Caco-2 (cell line): ENCODE measurements around the gene HLF. TPM values are rescaled to one million over a fixed set of nuclear protein-coding genes. Genes with fewer than 3 reads are reported as not detected.

ENCODE experiments used
- BruUV-seq: library from RNA; stranded (reverse); fragments of 400-500 nt; replicated peaks from 2 replicates; lab custom pipeline; 2021; lab: Mats Ljungman, UMichigan
- CTCF ChIA-PET: fragments of 300-600 bp; sonication (Branson Sonifier 250); formaldehyde crosslinking; loops from one replicate; lab custom pipeline; 2022; ENCODE audit warnings: antibody characterized with exemption; lab: Charles Lee
- POLR2A ChIA-PET: fragments of 300-600 bp; sonication (Branson Sonifier 250); formaldehyde crosslinking; loops from one replicate; lab custom pipeline; 2022; ENCODE audit warnings: antibody characterized with exemption; lab: Charles Lee
- DNase-seq, 2 experiments: peaks; one replicate each; pipeline versions ENCODE4 v3.0.0 to v3.0.0-alpha.2; 2020 to 2022
- H3K27me3 ChIP-seq: replicated peaks from 2 replicates; pipeline ENCODE4 v1.6.0; 2011; ENCODE audit warnings: low read length; ENCODE audit not compliant: control insufficient read depth, insufficient read depth
- H3K36me3 ChIP-seq: 2 replicates; pipeline ENCODE4 v1.5.1; 2011; ENCODE audit warnings: low read length; ENCODE audit not compliant: control insufficient read depth, insufficient read depth
- H3K4me1 ChIP-seq: fragments of 250-450 bp; sonication (Bioruptor Pico); 2 replicates; pipeline ENCODE4 v1.5.1; 2020; ENCODE audit warnings: mild to moderate bottlenecking
- H3K4me3 ChIP-seq: 2 replicates; pipeline ENCODE4 v1.5.1; 2011; ENCODE audit warnings: low read depth, mild to moderate bottlenecking, control low read depth, low read length
- H3K9me3 ChIP-seq: fragments of 250-450 bp; sonication (Bioruptor Pico); 2 replicates; pipeline ENCODE4 v1.5.1; 2020; ENCODE audit warnings: mild to moderate bottlenecking, moderate library complexity
- H3K27ac Mint-ChIP-seq: one replicate; pipeline ENCODE4 v1.8.0; 2022; ENCODE audit warnings: mixed read lengths; ENCODE audit not compliant: unreplicated experiment
- H3K27me3 Mint-ChIP-seq: one replicate; pipeline ENCODE4 v1.8.0; 2022; ENCODE audit warnings: mixed read lengths; ENCODE audit not compliant: insufficient read depth, unreplicated experiment
- H3K36me3 Mint-ChIP-seq: one replicate; pipeline ENCODE4 v1.8.0; 2022; ENCODE audit warnings: mild to moderate bottlenecking, mixed read lengths; ENCODE audit not compliant: insufficient read depth, unreplicated experiment
- H3K4me1 Mint-ChIP-seq: one replicate; pipeline ENCODE4 v1.8.0; 2022; ENCODE audit warnings: low read depth, mixed read lengths; ENCODE audit not compliant: unreplicated experiment
- H3K4me3 Mint-ChIP-seq: one replicate; pipeline ENCODE4 v1.8.0; 2022; ENCODE audit warnings: mild to moderate bottlenecking, moderate library complexity, mixed read lengths; ENCODE audit not compliant: unreplicated experiment
- H3K9me3 Mint-ChIP-seq: one replicate; pipeline ENCODE4 v1.8.0; 2022; ENCODE audit warnings: mixed read lengths; ENCODE audit not compliant: unreplicated experiment
- intact Hi-C: fragments of 100-400 bp; cut with micrococcal nuclease; formaldehyde crosslinking; loops from one replicate; pipeline ENCODE4 v1.10.0; 2022; ENCODE audit not compliant: unreplicated experiment
- total RNA-seq: library from RNA; stranded (reverse); gene quantifications from 2 replicates; pipeline ENCODE4 v1.2.3, GENCODE V29; 2022
- TF ChIP-seq, protein P1 (sequence below), 2 experiments: fragments of 200-600 bp in 1 of 2; IDR thresholded peaks; 1 replicate in 1 of 2; 2 replicates in 1 of 2; pipeline versions ENCODE4 v1.5.1 to v1.8.0; 2011 to 2022; ENCODE audit warnings: antibody characterized with exemption in 1 of 2, control low read depth in 1 of 2, inconsistent platforms in 1 of 2, low read depth in 1 of 2, low read length in 1 of 2, mild to moderate bottlenecking in 1 of 2, moderate library complexity in 1 of 2; ENCODE audit not compliant: insufficient read depth in 1 of 2, severe bottlenecking in 1 of 2, unreplicated experiment in 1 of 2

Gene HLF
- total RNA-seq, 1 experiment from 2014 or later = 19.8 TPM

DNA sequence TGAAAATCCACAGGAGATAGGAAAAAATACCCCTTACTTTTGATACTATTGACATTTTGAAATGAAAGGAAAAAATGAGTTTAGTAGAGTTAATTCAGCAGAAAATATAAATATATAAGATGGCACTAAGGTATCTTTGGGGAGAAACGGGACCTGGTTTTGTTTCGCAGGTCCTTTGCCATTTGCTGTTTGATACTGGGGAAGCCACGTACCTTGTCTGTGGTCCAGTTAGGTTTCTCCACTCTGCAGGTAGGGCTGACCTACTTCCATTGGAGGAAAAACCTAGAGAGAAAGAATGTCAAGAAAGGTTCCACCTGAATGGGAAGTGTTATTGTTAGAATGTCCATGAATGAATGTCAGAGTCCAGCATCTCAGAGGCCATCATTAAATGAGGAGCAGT is 48.1 kb downstream of the HLF start:
- H3K27ac Mint-ChIP-seq = no peak overlapping the region
- no TSS peak for BruUV-seq
- no peaks in the 10 kb centered on the region for H3K36me3 ChIP-seq

DNA sequence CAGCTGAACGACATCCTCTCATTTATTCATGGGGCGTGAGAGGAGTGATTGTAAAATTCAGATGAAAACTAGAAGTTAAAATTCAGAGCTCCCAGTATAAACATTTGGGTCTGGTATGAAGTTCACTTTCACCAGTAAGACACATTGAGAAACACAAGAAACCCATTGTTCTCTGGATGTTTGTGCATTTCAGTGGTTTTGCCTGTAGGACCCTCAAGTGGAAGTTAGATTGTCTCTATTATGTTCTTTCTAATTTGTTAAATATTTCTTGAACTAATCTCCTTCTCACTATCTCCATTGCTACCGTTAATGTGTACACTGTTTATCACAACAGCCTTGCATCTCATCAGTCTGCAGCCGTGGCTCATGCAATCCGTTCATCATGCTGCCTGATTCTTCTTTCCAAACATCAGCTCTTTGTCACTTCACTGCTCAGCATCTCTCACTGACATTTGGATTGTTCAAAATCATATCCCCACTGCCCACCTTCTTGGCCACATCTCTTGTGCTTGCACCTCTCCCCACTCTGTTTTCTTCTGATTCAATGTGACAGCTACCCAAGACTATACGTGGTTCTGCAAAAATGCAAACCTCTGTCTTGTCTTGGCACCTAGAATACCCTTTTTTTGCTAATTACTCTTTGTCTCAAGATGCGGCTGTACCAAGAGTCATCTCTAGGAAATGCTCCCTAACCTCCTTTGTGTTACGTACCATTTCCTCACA is 49.5 kb downstream of the HLF start:
- Histone ChIP-seq H3K4me1 (no peaks in the 10 kb centered on the region), H3K27me3 (no peaks in the 10 kb centered on the region), H3K9me3 (no peaks in the 10 kb centered on the region), H3K4me3 (no peak overlapping the region), H3K36me3 (no peaks in the 10 kb centered on the region)
- CTCF ChIA-PET = no interaction called here
- intact Hi-C loops = no loop called here
- no peak overlapping the region for H3K27ac Mint-ChIP-seq
- no peaks in the 10 kb centered on the region for H3K9me3 Mint-ChIP-seq
- no peak for DNase-seq
- no peak overlapping the region for H3K4me3 Mint-ChIP-seq
- no peaks in the 10 kb centered on the region for H3K27me3 Mint-ChIP-seq
- no peaks in the 10 kb centered on the region for H3K4me1 Mint-ChIP-seq
- TF ChIP-seq, protein P1, sequence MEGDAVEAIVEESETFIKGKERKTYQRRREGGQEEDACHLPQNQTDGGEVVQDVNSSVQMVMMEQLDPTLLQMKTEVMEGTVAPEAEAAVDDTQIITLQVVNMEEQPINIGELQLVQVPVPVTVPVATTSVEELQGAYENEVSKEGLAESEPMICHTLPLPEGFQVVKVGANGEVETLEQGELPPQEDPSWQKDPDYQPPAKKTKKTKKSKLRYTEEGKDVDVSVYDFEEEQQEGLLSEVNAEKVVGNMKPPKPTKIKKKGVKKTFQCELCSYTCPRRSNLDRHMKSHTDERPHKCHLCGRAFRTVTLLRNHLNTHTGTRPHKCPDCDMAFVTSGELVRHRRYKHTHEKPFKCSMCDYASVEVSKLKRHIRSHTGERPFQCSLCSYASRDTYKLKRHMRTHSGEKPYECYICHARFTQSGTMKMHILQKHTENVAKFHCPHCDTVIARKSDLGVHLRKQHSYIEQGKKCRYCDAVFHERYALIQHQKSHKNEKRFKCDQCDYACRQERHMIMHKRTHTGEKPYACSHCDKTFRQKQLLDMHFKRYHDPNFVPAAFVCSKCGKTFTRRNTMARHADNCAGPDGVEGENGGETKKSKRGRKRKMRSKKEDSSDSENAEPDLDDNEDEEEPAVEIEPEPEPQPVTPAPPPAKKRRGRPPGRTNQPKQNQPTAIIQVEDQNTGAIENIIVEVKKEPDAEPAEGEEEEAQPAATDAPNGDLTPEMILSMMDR (IDR thresholded peaks at IDR 0.05; ENCODE audit: insufficient read depth in 1 of 2, low read depth in 1 of 2, low read length in 1 of 2, severe bottlenecking in 1 of 2, unreplicated experiment in 1 of 2) = no peak
- no TSS peak for BruUV-seq
- POLR2A ChIA-PET = no interaction called here
- H3K36me3 Mint-ChIP-seq = no peaks in the 10 kb centered on the region

More for the DNA sequence above, 48.1 kb downstream of the HLF start:
- no peaks in the 10 kb centered on the region for H3K36me3 Mint-ChIP-seq
- no peak overlapping the region for H3K4me3 Mint-ChIP-seq
- Histone ChIP-seq H3K9me3 (no peaks in the 10 kb centered on the region), H3K27me3 (no peaks in the 10 kb centered on the region), H3K4me3 (no peak overlapping the region), H3K4me1 (no peaks in the 10 kb centered on the region)
- no peak for DNase-seq
- no peaks in the 10 kb centered on the region for H3K4me1 Mint-ChIP-seq
- CTCF ChIA-PET = no interaction called here
- peaks cover 6% of the 10 kb centered on the region for H3K9me3 Mint-ChIP-seq
- TF ChIP-seq, protein P1 (IDR thresholded peaks at IDR 0.05; ENCODE audit: insufficient read depth in 1 of 2, low read depth in 1 of 2, low read length in 1 of 2, severe bottlenecking in 1 of 2, unreplicated experiment in 1 of 2) = no peak
- POLR2A ChIA-PET = no interaction called here
- no peaks in the 10 kb centered on the region for H3K27me3 Mint-ChIP-seq
- intact Hi-C loops = no loop called here

DNA sequence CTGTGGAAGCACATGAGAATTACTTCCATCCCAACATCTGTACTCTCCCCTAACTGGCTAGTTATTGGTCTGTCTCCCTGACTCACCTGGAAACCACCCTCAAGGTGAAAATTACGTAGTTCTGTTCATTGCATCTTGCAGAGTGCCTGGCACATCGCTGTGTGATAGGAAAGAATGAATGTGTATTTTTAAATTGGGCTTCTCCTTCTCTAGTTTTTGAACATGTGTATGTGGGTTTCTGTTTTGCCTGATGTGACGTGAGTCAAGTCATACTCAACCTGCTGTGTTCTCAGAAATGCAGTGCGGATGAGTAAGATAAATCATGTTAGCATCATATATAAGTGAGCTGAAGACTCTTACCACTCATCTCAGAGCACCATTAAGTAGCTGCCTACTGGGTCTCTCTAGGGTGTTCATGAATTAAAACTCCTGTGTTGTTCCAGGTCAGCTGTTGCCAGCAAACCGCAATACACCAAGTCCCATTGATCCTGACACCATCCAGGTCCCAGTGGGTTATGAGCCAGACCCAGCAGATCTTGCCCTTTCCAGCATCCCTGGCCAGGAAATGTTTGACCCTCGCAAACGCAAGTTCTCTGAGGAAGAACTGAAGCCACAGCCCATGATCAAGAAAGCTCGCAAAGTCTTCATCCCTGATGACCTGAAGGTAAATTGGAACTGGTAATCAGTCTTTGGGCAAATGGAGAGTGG is 50.2 kb downstream of the HLF start:
- TF ChIP-seq, protein P1 (IDR thresholded peaks at IDR 0.05; ENCODE audit: insufficient read depth in 1 of 2, low read depth in 1 of 2, low read length in 1 of 2, severe bottlenecking in 1 of 2, unreplicated experiment in 1 of 2) = no peak
- no peaks in the 10 kb centered on the region for H3K36me3 Mint-ChIP-seq
- CTCF ChIA-PET = no interaction called here
- H3K9me3 ChIP-seq = no peaks in the 10 kb centered on the region
- H3K27ac Mint-ChIP-seq = no peak overlapping the region
- no peaks in the 10 kb centered on the region for H3K4me1 Mint-ChIP-seq
- no peak overlapping the region for H3K4me3 Mint-ChIP-seq
- H3K27me3 Mint-ChIP-seq = no peaks in the 10 kb centered on the region
- intact Hi-C loops = no loop called here
- no TSS peak for BruUV-seq
- no peaks in the 10 kb centered on the region for H3K27me3 ChIP-seq
- H3K36me3 ChIP-seq = no peaks in the 10 kb centered on the region
- no peak overlapping the region for H3K4me3 ChIP-seq
- POLR2A ChIA-PET = no interaction called here
- no peak for DNase-seq
- no peaks in the 10 kb centered on the region for H3K9me3 Mint-ChIP-seq
- H3K4me1 ChIP-seq = no peaks in the 10 kb centered on the region
